Mesendoderm (in vitro differentiated cells): ENCODE measurements around the gene PDZD2.
A peak's percentile ranks its signal among the peaks of the same experiment; 100 is the strongest.

Experiments
- DNase-seq: peaks from one replicate; pipeline ENCODE4 v3.0.0; 2013
- H2AK5ac ChIP-seq: 2 replicates; pipeline ENCODE4 v1.6.1; 2013; ENCODE audit warnings: low read length, inconsistent platforms
- H2BK120ac ChIP-seq: 2 replicates; pipeline ENCODE4 v1.6.1; 2013; ENCODE audit warnings: low read depth, mild to moderate bottlenecking, low read length, moderate library complexity, mixed read lengths
- H2BK15ac ChIP-seq: replicated peaks from 2 replicates; pipeline ENCODE4 v1.6.1; 2013; ENCODE audit warnings: low read depth, mild to moderate bottlenecking, moderate library complexity
- H2BK5ac ChIP-seq: 2 replicates; pipeline ENCODE4 v1.6.1; 2013; ENCODE audit warnings: low read length, inconsistent platforms
- H3K18ac ChIP-seq: 2 replicates; pipeline ENCODE4 v1.6.1; 2013; ENCODE audit warnings: mild to moderate bottlenecking, low read length, mixed read lengths
- H3K23ac ChIP-seq: one replicate; pipeline ENCODE4 v1.6.1; 2013; ENCODE audit warnings: low read length
- H3K27ac ChIP-seq: 2 replicates; pipeline ENCODE4 v1.5.1; 2013; ENCODE audit warnings: low read depth, mild to moderate bottlenecking, inconsistent platforms, low read length, moderate library complexity
- H3K27me3 ChIP-seq: 2 replicates; pipeline ENCODE4 v1.6.1; 2013; ENCODE audit warnings: low read length, control low read depth, mild to moderate bottlenecking, inconsistent platforms; ENCODE audit not compliant: insufficient read depth, poor library complexity
- H3K36me3 ChIP-seq: 2 replicates; pipeline ENCODE4 v1.6.1; 2013; ENCODE audit warnings: low read length, inconsistent platforms; ENCODE audit not compliant: control insufficient read depth, insufficient read depth
- H3K4ac ChIP-seq: one replicate; pipeline ENCODE4 v1.6.1; 2013; ENCODE audit warnings: low read depth, mild to moderate bottlenecking, low read length, moderate library complexity
- H3K4me1 ChIP-seq: 2 replicates; pipeline ENCODE4 v1.6.1; 2013; ENCODE audit warnings: low read depth, low read length, inconsistent platforms; ENCODE audit not compliant: control insufficient read depth
- H3K4me2 ChIP-seq: 2 replicates; pipeline ENCODE4 v1.6.1; 2013; ENCODE audit warnings: low read length
- H3K4me3 ChIP-seq: 2 replicates; pipeline ENCODE4 v1.5.1; 2013; ENCODE audit warnings: mild to moderate bottlenecking, low read length
- H3K56ac ChIP-seq: one replicate; pipeline ENCODE4 v1.6.1; 2013; ENCODE audit warnings: low read length
- H3K79me1 ChIP-seq: 2 replicates; pipeline ENCODE4 v1.6.1; 2013; ENCODE audit warnings: low read length, inconsistent platforms
- H3K79me2 ChIP-seq: 2 replicates; pipeline ENCODE4 v1.6.1; 2013; ENCODE audit warnings: mild to moderate bottlenecking, low read length; ENCODE audit not compliant: control insufficient read depth, insufficient read depth
- H3K9ac ChIP-seq: 2 replicates; pipeline ENCODE4 v1.6.1; 2013; ENCODE audit warnings: low read length, inconsistent platforms
- H4K5ac ChIP-seq: one replicate; pipeline ENCODE4 v1.6.1; 2013; ENCODE audit warnings: low read length
- H4K8ac ChIP-seq: one replicate; pipeline ENCODE4 v1.6.1; 2013; ENCODE audit warnings: low read depth, mild to moderate bottlenecking, control low read depth, low read length, moderate library complexity
- WGBS: extraction: QIAGEN DNeasy Blood & Tissue Kit; methylation state at CpG from one replicate; pipeline ENCODE4 v1.1.7; 2013; ENCODE audit warnings: low lambda C conversion rate, missing lambda C conversion rate; ENCODE audit not compliant: insufficient coverage; ENCODE audit errors: extremely low coverage; 5-methylcytosine and 5-hydroxymethylcytosine counted together

Gene PDZD2

DNA sequence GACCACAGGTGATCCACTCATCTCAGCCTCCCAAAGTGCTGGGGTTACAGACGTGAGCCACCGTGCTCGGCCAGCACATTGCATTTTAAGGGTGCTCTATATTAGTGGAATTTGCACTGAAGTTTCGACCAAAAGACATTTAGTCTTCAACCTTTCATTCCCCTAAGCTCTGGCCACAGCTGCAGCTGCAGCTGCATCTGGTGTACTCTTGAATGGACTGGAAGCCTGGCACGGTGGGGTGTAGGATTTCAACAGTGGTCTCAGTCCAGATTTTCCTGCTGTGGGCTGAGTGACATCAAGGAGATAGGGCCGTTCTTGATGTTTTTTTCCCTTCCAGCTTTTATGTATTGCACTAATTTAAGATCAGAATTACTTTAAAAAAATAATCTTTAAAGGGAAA, 255.2 kb downstream of the PDZD2 start:
- Histone ChIP-seq H2BK5ac (no peak overlapping the region), H3K27ac (no peak overlapping the region), H3K4me1 (peaks cover under 1% of the 10 kb centered on the region), H2AK5ac (no peak overlapping the region), H3K18ac (no peak overlapping the region), H3K4me3 (no peak overlapping the region), H2BK15ac (no peak overlapping the region), H4K8ac (no peak overlapping the region), H3K27me3 (no peaks in the 10 kb centered on the region), H3K79me2 (no peaks in the 10 kb centered on the region), H3K36me3 (no peaks in the 10 kb centered on the region), H3K56ac (no peak overlapping the region), H2BK120ac (no peak overlapping the region), H3K9ac (no peak overlapping the region), H4K5ac (no peak overlapping the region), H3K4ac (no peak overlapping the region), H3K79me1 (no peaks in the 10 kb centered on the region), H3K23ac (no peak overlapping the region), H3K4me2 (no peak overlapping the region)
- WGBS, result no CpG with 5 or more reads among the region's 6 CpGs
- no peak for DNase-seq

DNA sequence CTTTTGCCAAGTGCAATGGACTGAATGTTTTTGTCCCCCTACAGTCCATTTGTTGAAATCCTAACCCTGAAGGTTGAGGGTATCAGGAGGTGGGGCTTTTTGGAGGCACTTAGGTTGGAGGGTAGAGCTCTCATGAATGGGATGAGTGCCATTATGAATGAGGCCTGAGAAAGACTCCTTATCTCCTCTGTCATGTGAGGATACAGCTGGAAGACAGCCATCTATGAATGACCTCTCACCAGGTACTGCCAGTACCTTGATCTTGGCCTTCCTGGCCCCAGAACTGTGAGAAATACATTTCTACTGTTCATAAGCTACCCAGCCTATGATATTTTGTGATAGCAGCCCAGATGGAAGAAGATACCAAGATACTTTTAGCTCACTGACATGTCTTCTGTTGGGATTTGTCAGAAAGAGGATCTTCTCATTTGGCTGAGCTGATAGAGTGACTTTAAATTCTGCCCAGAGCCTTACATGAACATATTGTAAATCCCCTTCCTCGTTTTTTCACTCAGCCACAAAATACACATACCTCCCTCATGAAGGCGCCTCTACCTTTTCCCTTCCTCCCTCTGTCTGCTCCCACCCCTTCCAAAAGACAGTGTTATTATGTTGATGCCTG, 256.4 kb downstream of the PDZD2 start:
- Histone ChIP-seq H3K27me3 (no peaks in the 10 kb centered on the region), H3K9ac (no peak overlapping the region), H4K8ac (no peak overlapping the region), H4K5ac (no peak overlapping the region), H3K18ac (no peak overlapping the region), H3K4me3 (no peak overlapping the region), H2AK5ac (no peak overlapping the region), H3K4me1 (no peaks in the 10 kb centered on the region), H3K4me2 (no peak overlapping the region), H3K56ac (no peak overlapping the region), H3K27ac (no peak overlapping the region), H2BK120ac (no peak overlapping the region), H3K4ac (no peak overlapping the region), H3K36me3 (no peaks in the 10 kb centered on the region), H3K79me1 (no peaks in the 10 kb centered on the region), H3K79me2 (no peaks in the 10 kb centered on the region), H2BK15ac (no peak overlapping the region), H2BK5ac (no peak overlapping the region), H3K23ac (no peak overlapping the region)
- DNase-seq, result no peak
- WGBS, result no CpG with 5 or more reads among the region's 2 CpGs

DNA sequence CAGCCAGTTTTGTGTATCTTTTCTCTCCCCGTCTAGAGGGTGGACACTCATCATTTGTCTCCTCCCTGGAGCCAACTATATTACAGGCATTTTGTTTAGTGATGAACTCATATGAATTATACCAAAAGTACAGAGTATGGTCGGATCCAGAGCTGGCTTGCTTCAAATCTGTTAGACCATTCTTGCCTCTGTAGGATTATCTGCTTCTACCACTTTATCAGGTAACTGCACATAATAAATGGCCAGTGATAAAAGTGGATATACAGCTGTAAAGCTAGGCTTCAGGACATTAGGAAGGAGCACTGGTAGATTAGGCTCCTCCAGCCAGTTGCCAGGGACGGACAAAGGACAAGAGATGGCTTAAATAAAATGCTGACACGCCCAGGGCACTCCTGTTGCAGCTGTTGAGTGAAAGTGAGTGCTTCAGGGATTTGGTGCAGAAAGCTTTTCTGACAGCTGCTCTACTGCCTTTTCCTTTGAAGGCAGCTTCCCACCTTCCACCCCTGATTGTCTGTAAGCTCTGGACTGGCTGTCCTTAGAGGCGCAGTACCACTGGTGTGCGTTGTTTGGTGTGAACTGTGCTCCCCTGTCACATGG, 259.2 kb downstream of the PDZD2 start:
- DNase-seq, result no peak
- WGBS, result no CpG with 5 or more reads among the region's 6 CpGs
- no peak overlapping the region for H2BK15ac ChIP-seq

DNA sequence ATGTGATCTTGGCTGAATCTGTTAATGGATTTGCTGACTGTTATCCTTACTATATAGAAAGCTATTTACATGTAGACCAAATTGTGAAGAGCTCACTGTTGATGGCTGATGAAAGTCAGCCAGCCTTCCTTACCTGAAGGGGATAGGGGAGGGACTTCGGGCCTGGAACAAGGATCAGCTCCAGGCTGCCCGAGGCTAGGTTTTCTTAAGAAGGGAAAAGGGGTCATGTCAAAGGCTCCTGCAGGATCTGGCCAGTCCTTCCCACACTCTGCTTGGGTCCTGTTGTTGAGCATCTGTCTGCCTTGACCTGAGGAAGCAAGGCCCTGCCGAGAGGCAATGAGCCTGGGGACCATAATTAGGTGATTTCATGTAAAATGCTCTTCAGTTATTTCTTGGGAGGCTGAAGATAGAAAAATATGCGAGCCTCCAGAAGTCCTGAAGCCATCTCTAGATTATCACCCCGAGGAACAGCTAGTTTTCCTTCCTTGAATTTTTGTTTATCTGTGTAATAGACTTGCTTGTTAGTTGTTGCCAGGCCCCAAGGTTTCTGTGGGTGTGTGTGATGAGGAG, 261.4 kb downstream of the PDZD2 start:
- H2AK5ac ChIP-seq, result no peak overlapping the region
- H2BK15ac ChIP-seq, result no peak overlapping the region
- no peak overlapping the region for H2BK5ac ChIP-seq
- no peak overlapping the region for H3K4me3 ChIP-seq
- no peaks in the 10 kb centered on the region for H3K36me3 ChIP-seq
- no peak overlapping the region for H3K23ac ChIP-seq
- no peak overlapping the region for H4K5ac ChIP-seq
- no peaks in the 10 kb centered on the region for H3K79me1 ChIP-seq
- no peak overlapping the region for H3K4me2 ChIP-seq
- H3K4ac ChIP-seq, result no peak overlapping the region
- no peaks in the 10 kb centered on the region for H3K27me3 ChIP-seq
- no peak overlapping the region for H4K8ac ChIP-seq
- no peaks in the 10 kb centered on the region for H3K4me1 ChIP-seq
- H3K9ac ChIP-seq, result no peak overlapping the region
- no peak overlapping the region for H3K27ac ChIP-seq
- WGBS, result no CpG with 5 or more reads among the region's 5 CpGs
- no peak overlapping the region for H3K18ac ChIP-seq
- H3K56ac ChIP-seq, result no peak overlapping the region
- DNase-seq, result peak; percentile 22
- H3K79me2 ChIP-seq, result no peaks in the 10 kb centered on the region
- no peak overlapping the region for H2BK120ac ChIP-seq

More for the DNA sequence above, 259.2 kb downstream of the PDZD2 start:
- Histone ChIP-seq H3K36me3 (no peaks in the 10 kb centered on the region), H4K5ac (no peak overlapping the region), H3K23ac (no peak overlapping the region), H3K9ac (no peak overlapping the region), H3K27ac (no peak overlapping the region), H2BK120ac (no peak overlapping the region), H3K79me1 (no peaks in the 10 kb centered on the region), H3K4ac (no peak overlapping the region), H2BK5ac (no peak overlapping the region), H3K4me2 (no peak overlapping the region), H3K79me2 (no peaks in the 10 kb centered on the region), H3K56ac (no peak overlapping the region), H3K4me1 (no peaks in the 10 kb centered on the region), H4K8ac (no peak overlapping the region), H3K4me3 (no peak overlapping the region), H3K27me3 (no peaks in the 10 kb centered on the region), H2AK5ac (no peak overlapping the region), H3K18ac (no peak overlapping the region)

DNA sequence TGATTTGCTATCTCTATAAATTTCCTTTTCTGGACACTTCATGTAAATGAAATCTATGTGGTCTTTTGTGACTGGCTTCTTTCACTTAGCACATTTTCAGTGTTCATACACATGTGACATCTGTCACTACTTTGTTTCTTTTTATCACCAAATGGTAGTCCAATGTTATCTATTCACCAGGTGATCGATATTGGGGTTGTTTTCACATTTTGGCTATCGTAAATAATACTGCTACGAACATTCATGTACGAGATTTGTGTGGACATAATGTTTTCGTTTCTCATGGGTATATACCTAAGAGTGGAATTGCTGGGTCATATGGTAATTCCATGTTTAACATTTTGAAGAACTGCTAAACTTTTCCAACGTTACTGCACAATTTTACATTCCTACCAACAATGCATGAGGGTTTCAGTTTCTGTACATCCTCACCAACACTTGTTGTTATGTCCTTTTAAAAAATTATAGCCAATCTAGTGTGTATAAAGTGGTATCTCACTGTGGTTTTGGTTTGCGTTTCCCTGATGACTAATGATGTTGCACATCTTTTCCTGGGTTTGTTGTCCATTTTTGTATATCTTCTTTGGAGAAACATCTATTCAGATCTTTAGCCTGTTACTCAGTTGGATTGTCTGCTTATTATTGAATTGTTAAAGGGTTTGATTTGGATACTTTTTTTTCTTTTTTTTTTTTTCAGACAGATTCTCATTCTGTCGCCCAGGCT, 263.0 kb downstream of the PDZD2 start:
- Histone ChIP-seq H3K18ac (no peak overlapping the region), H2BK5ac (no peak overlapping the region), H3K27me3 (no peaks in the 10 kb centered on the region), H4K8ac (no peak overlapping the region), H2BK15ac (no peak overlapping the region), H3K4me1 (no peaks in the 10 kb centered on the region), H3K4me3 (no peak overlapping the region), H3K23ac (no peak overlapping the region), H2BK120ac (no peak overlapping the region), H2AK5ac (no peak overlapping the region), H3K79me1 (no peaks in the 10 kb centered on the region), H3K27ac (no peak overlapping the region), H4K5ac (no peak overlapping the region), H3K4ac (no peak overlapping the region), H3K4me2 (no peak overlapping the region), H3K56ac (no peak overlapping the region), H3K79me2 (no peaks in the 10 kb centered on the region), H3K36me3 (no peaks in the 10 kb centered on the region), H3K9ac (no peak overlapping the region)
- no CpG with 5 or more reads among the region's 8 CpGs for WGBS
- DNase-seq, result no peak
